Tibial nerve (tissue), 4 donors: Measurements from ENCODE around the gene CNTF. TPM values are rescaled to one million over a fixed set of nuclear protein-coding genes. Genes with fewer than 3 reads are reported as not detected.

Source experiments
- DNase-seq, 2 donors: peaks; one replicate each; pipeline ENCODE4 v3.0.0-alpha.2; 2019; ENCODE audit warnings: low spot score in 2 of 2
- H3K27ac ChIP-seq, 4 donors: fragments of 200-600 bp; sonication (generic) in 3 of 4; one replicate each; pipeline ENCODE4 v1.5.1; 2017 to 2019; ENCODE audit warnings: mild to moderate bottlenecking in 1 of 4
- H3K27me3 ChIP-seq, 2 donors: fragments of 200-600 bp; sonication (generic) in 1 of 2; one replicate each; pipeline versions ENCODE4 v1.5.1 to v1.6.0; 2017 to 2019
- H3K36me3 ChIP-seq, 3 donors: fragments of 200-600 bp; sonication (generic); one replicate each; pipeline ENCODE4 v1.5.1; 2018 to 2019
- H3K4me1 ChIP-seq, 4 donors: fragments of 200-600 bp; sonication (generic) in 3 of 4; one replicate each; pipeline ENCODE4 v1.5.1; 2017 to 2019
- H3K4me3 ChIP-seq, 4 donors: fragments of 200-600 bp; sonication (generic) in 3 of 4; one replicate each; pipeline ENCODE4 v1.5.1; 2017 to 2019; ENCODE audit warnings: mild to moderate bottlenecking in 1 of 4, moderate library complexity in 1 of 4
- H3K9me3 ChIP-seq, 4 donors: fragments of 200-600 bp; sonication (generic) in 3 of 4; one replicate each; pipeline ENCODE4 v1.5.1; 2017 to 2019
- EP300 ChIP-seq, 2 donors: sonication (generic); formaldehyde crosslinking; IDR thresholded peaks; one replicate each; pipeline ENCODE4 v1.6.1; 2017; ENCODE audit warnings: antibody characterized with exemption in 2 of 2, mild to moderate bottlenecking in 1 of 2
- POLR2A ChIP-seq, 2 donors: fragments of 450-650 bp; IDR thresholded peaks; one replicate each; pipeline ENCODE4 v1.6.1; 2017; ENCODE audit warnings: antibody characterized with exemption in 2 of 2, mild to moderate bottlenecking in 2 of 2, moderate library complexity in 2 of 2
- WGBS, 2 donors: methylation state at CpG; one replicate each; pipeline ENCODE4 v1.1.5; 2018; 5-methylcytosine and 5-hydroxymethylcytosine counted together
- total RNA-seq, 4 donors: library from RNA; depleted of rRNA; stranded (reverse); fragments of >200 nt; gene quantifications; one replicate each; pipeline ENCODE4 v1.1.0, GENCODE V29; 2016
- TF ChIP-seq, protein P1 (sequence below), 5 experiments: fragments of 200-600 bp in 3 of 5; fragments of 450-650 bp in 2 of 5; sonication (generic) in 3 of 5; IDR thresholded peaks; one replicate each; pipeline ENCODE4 v1.5.1; 2016 to 2019; ENCODE audit warnings: antibody characterized with exemption in 5 of 5, mild to moderate bottlenecking in 3 of 5, moderate library complexity in 2 of 5

The CNTF gene
- total RNA-seq, 4 donors from 2014 or later, result 53.7 to 342 (median 305) TPM

DNA sequence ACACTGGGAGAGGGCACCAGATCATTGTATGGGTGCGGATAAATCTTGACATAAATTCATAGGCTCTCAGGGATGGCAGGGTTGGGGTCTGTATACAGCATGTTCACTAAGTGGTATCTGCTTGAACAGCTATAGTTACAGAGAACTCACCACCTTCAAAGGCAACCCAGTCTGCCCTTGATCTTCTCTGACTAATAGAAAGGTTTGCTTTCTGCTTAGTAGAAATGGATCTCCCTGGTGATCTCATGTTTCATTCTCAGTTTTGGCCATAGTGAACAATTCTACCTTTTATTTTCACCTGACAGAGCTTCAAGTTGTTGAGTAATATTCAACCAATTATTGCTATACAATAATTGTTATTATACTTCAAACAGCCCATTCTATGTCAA lies 32.4 kb downstream of the CNTF start:
- Histone ChIP-seq H3K4me3 (no peak overlapping the region), H3K27ac (no peak overlapping the region), H3K27me3 (no peaks in the 10 kb centered on the region), H3K4me1 (peaks cover 0 to 3% (median 0%) of the 10 kb centered on the region in 4 donors), H3K9me3 (peaks cover 0 to under 1% (median 0%) of the 10 kb centered on the region in 4 donors), H3K36me3 (no peaks in the 10 kb centered on the region)
- no peak for DNase-seq
- TF ChIP-seq EP300 (IDR thresholded peaks at IDR 0.05) (no peak), POLR2A (IDR thresholded peaks at IDR 0.05) (no peak)
- TF ChIP-seq, protein P1, sequence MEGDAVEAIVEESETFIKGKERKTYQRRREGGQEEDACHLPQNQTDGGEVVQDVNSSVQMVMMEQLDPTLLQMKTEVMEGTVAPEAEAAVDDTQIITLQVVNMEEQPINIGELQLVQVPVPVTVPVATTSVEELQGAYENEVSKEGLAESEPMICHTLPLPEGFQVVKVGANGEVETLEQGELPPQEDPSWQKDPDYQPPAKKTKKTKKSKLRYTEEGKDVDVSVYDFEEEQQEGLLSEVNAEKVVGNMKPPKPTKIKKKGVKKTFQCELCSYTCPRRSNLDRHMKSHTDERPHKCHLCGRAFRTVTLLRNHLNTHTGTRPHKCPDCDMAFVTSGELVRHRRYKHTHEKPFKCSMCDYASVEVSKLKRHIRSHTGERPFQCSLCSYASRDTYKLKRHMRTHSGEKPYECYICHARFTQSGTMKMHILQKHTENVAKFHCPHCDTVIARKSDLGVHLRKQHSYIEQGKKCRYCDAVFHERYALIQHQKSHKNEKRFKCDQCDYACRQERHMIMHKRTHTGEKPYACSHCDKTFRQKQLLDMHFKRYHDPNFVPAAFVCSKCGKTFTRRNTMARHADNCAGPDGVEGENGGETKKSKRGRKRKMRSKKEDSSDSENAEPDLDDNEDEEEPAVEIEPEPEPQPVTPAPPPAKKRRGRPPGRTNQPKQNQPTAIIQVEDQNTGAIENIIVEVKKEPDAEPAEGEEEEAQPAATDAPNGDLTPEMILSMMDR (IDR thresholded peaks at IDR 0.05), result no peak
- 90 to 100% methylated on average over 1 of the region's 1 CpG for WGBS, 2 donors

DNA sequence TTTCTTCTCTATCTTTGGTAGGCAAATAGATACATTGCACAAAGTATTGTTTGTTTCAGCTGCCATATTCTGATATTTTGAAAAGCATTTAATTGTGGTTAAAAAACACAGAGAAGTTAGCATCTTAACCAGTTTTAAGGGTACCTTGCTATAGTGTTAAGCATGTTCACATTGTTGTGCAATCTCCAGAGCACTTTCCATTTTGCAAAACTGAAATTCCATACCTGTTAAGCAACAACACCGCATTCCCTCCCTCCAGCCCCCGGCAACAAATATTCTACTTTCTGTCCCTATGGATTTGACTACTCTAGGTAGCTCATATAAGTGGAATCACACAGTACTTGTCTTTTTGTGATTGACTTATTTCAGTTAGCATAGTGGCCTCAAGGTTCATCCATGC lies 33.9 kb downstream of the CNTF start:
- peaks cover 0 to 3% (median 0%) of the 10 kb centered on the region in 4 donors for H3K4me1 ChIP-seq
- no peak overlapping the region for H3K4me3 ChIP-seq
- no peaks in the 10 kb centered on the region for H3K9me3 ChIP-seq
- no peaks in the 10 kb centered on the region for H3K36me3 ChIP-seq
- H3K27ac ChIP-seq, result no peak overlapping the region
- no peak for DNase-seq
- WGBS, 2 donors, result 84 to 95% methylated on average over 2 of the region's 2 CpGs
- TF ChIP-seq, protein P1 (IDR thresholded peaks at IDR 0.05), result no peak
- TF ChIP-seq POLR2A (IDR thresholded peaks at IDR 0.05) (no peak), EP300 (IDR thresholded peaks at IDR 0.05) (no peak)
- H3K27me3 ChIP-seq, result no peaks in the 10 kb centered on the region

DNA sequence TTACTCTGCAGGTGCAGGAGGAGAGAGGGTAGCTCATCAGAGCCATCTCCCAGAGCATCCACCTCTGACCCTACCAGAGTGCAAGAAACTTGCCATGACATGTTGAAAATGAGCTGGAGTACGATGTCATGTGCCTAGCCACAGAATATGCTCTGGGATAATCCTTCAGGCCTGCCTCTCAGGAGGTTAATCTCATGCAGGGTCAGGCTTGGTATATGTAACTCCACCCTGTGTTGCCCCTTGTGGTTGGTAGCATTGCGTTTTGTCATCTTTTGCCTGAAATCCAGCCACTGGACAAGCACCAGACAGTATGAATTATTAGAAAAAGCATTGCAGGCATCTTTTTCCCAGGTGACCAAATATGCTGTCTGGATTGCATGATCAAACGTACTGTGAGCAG lies 36.2 kb downstream of the CNTF start:
- TF ChIP-seq, protein P1 (IDR thresholded peaks at IDR 0.05), result no peak
- TF ChIP-seq POLR2A (IDR thresholded peaks at IDR 0.05), result no peak
- no peak for TF ChIP-seq EP300 (IDR thresholded peaks at IDR 0.05)
- Histone ChIP-seq H3K9me3 (no peaks in the 10 kb centered on the region), H3K27ac (no peak overlapping the region), H3K36me3 (no peaks in the 10 kb centered on the region), H3K4me1 (peaks cover 0 to 3% (median 0%) of the 10 kb centered on the region in 4 donors), H3K4me3 (no peak overlapping the region), H3K27me3 (peaks cover 0 to 8% of the 10 kb centered on the region in 2 donors)
- DNase-seq, result no peak
- 53 to 77% methylated on average over 3 of the region's 3 CpGs for WGBS, 2 donors

DNA sequence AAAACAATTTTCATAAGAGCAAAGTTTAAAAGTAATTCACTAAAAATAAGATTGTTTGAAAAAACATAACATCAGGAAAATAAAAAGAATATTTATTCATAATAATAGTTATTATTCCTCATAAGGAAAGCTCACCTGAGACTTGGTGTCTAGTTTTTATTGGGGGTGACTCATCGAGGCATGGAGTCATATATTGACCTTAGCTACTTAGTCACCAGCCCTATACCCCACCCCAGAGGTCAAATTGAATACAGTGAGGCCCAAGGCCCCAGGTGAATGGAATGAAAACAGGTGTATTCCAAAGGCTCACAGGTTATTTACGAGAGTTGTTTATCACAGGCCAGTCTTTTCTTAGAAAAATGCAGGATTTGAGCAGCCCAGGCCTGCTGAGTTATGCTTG lies 36.9 kb downstream of the CNTF start:
- no peak for TF ChIP-seq POLR2A (IDR thresholded peaks at IDR 0.05)
- TF ChIP-seq EP300 (IDR thresholded peaks at IDR 0.05), result no peak
- TF ChIP-seq, protein P1 (IDR thresholded peaks at IDR 0.05), result no peak
- peaks cover 0 to 8% of the 10 kb centered on the region in 2 donors for H3K27me3 ChIP-seq
- 32 to 72% methylated on average over 2 of the region's 2 CpGs for WGBS, 2 donors
- H3K4me3 ChIP-seq, result no peak overlapping the region
- H3K27ac ChIP-seq, result no peak overlapping the region
- no peaks in the 10 kb centered on the region for H3K9me3 ChIP-seq
- no peak for DNase-seq
- H3K36me3 ChIP-seq, result no peaks in the 10 kb centered on the region
- H3K4me1 ChIP-seq, result no peaks in the 10 kb centered on the region

- DNase-seq, result no peak
- H3K36me3 ChIP-seq, result no peaks in the 10 kb centered on the region
- peaks cover 0 to 8% of the 10 kb centered on the region in 2 donors for H3K27me3 ChIP-seq
- H3K4me1 ChIP-seq, result no peaks in the 10 kb centered on the region
- WGBS, 2 donors, result 58 to 66% methylated on average over 5 of the region's 5 CpGs
- H3K9me3 ChIP-seq, result no peaks in the 10 kb centered on the region
- no peak overlapping the region for H3K27ac ChIP-seq
- no peak overlapping the region for H3K4me3 ChIP-seq
- TF ChIP-seq EP300 (IDR thresholded peaks at IDR 0.05) (no peak), POLR2A (IDR thresholded peaks at IDR 0.05) (no peak)
- TF ChIP-seq, protein P1 (IDR thresholded peaks at IDR 0.05), result no peak
Observed at GRCh38 chr11:58659910-58660570, 37.6 kb downstream of the CNTF start.
